Endodermal cell (in vitro differentiated cells): ENCODE measurements around the gene COL6A3. TPM values are rescaled to one million over a fixed set of nuclear protein-coding genes. Genes with fewer than 3 reads are reported as not detected.

Experiments
- DNase-seq: peaks from one replicate; pipeline ENCODE4 v3.0.0-alpha.2; 2017
- H3K27ac ChIP-seq: 2 replicates; pipeline ENCODE4 v1.5.1; 2013; ENCODE audit warnings: mild to moderate bottlenecking, low read depth, low read length, moderate library complexity
- H3K27me3 ChIP-seq: 2 replicates; pipeline ENCODE4 v1.6.1; 2013; ENCODE audit warnings: mild to moderate bottlenecking, low read length, moderate library complexity; ENCODE audit not compliant: insufficient read depth, control insufficient read depth, poor library complexity, severe bottlenecking
- H3K36me3 ChIP-seq: 2 replicates; pipeline ENCODE4 v1.7.0; 2013; ENCODE audit warnings: mild to moderate bottlenecking, low read length, moderate library complexity; ENCODE audit not compliant: control insufficient read depth, insufficient read depth
- H3K4me1 ChIP-seq: one replicate; pipeline ENCODE4 v1.7.0; 2013; ENCODE audit warnings: low read length; ENCODE audit not compliant: control insufficient read depth, insufficient read depth
- H3K4me3 ChIP-seq: 2 replicates; pipeline ENCODE4 v1.5.1; 2013; ENCODE audit warnings: mild to moderate bottlenecking, low read length, moderate library complexity
- H3K9ac ChIP-seq: 2 replicates; pipeline ENCODE4 v1.6.1; 2013; ENCODE audit warnings: mild to moderate bottlenecking, low read length, moderate library complexity; ENCODE audit not compliant: poor library complexity, severe bottlenecking; ENCODE audit errors: extremely low read depth
- H3K9me3 ChIP-seq: 2 replicates; pipeline ENCODE4 v1.6.1; 2013; ENCODE audit warnings: mild to moderate bottlenecking, low read length, moderate library complexity; ENCODE audit not compliant: control insufficient read depth
- H3K27ac Mint-ChIP-seq: 2 replicates; pipeline ENCODE4 v1.8.0; 2020; ENCODE audit warnings: mixed read lengths
- H3K27me3 Mint-ChIP-seq: 2 replicates; pipeline ENCODE4 v1.8.0; 2021; ENCODE audit warnings: mild to moderate bottlenecking, mixed read lengths; ENCODE audit not compliant: insufficient read depth
- H3K36me3 Mint-ChIP-seq: 2 replicates; pipeline ENCODE4 v1.8.0; 2020; ENCODE audit warnings: low read depth, mixed read lengths
- H3K4me1 Mint-ChIP-seq: 2 replicates; pipeline ENCODE4 v1.8.0; 2020; ENCODE audit warnings: mixed read lengths
- H3K4me3 Mint-ChIP-seq: 2 replicates; pipeline ENCODE4 v1.8.0; 2020; ENCODE audit warnings: mild to moderate bottlenecking, moderate library complexity, mixed read lengths
- H3K9me3 Mint-ChIP-seq: 2 replicates; pipeline ENCODE4 v1.8.0; 2020; ENCODE audit warnings: mild to moderate bottlenecking, mixed read lengths
- WGBS, 2 experiments: methylation state at CpG; one replicate each; pipeline versions ENCODE4 v1.1.5 to v1.1.7; 2013; ENCODE audit warnings: missing lambda C conversion rate in 2 of 2, mixed read lengths in 1 of 2; ENCODE audit not compliant: insufficient coverage in 1 of 2, insufficient read length in 1 of 2; 5-methylcytosine and 5-hydroxymethylcytosine counted together
- total RNA-seq, 2 donors: library from RNA; stranded (reverse); fragmentation: NEBNext Ultra II Directional in 1 of 2; extraction: Animal tissue kit (Norgen Biotek cat#: 25700) in 1 of 2; gene quantifications; 2 replicates in 1 of 2; 3 replicates in 1 of 2; pipeline ENCODE4 v1.2.1, GENCODE V29; 2021
- TF ChIP-seq, protein P1 (sequence below): fragments of 200-600 bp; sonication (generic); conservative IDR thresholded peaks from 2 replicates; pipeline ENCODE4 v1.5.0; 2021; ENCODE audit warnings: antibody characterized with exemption, mild to moderate bottlenecking

The COL6A3 gene
- total RNA-seq, 2 donors from 2014 or later = 0.40 to 1.2 TPM

DNA sequence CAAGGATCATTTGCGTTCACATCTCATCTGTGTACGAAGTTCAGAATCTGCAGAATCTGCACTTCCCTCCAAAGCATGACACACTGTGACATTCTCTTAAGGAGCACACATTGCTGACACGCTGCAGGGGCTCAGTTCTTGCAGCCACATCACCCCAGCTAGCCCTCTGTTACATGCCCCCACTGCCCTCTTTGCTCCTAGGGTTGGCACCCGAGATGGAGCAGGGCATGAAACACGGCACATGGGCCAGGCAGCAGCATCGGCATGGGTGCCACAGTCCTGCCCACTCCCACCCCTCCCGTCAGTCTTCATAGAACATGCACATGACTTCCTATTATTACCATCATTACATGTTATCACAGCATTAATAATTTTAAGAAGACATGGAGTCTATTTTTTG is 76.4 kb downstream of the COL6A3 start:
- no peak overlapping the region for H3K27ac Mint-ChIP-seq
- Histone ChIP-seq H3K4me3 (no peak overlapping the region), H3K36me3 (no peaks in the 10 kb centered on the region), H3K27me3 (no peaks in the 10 kb centered on the region), H3K4me1 (no peaks in the 10 kb centered on the region), H3K9ac (no peak overlapping the region), H3K27ac (no peak overlapping the region), H3K9me3 (no peaks in the 10 kb centered on the region)
- H3K27me3 Mint-ChIP-seq = no peaks in the 10 kb centered on the region
- no peaks in the 10 kb centered on the region for H3K4me1 Mint-ChIP-seq
- H3K4me3 Mint-ChIP-seq = no peak overlapping the region
- TF ChIP-seq, protein P1, sequence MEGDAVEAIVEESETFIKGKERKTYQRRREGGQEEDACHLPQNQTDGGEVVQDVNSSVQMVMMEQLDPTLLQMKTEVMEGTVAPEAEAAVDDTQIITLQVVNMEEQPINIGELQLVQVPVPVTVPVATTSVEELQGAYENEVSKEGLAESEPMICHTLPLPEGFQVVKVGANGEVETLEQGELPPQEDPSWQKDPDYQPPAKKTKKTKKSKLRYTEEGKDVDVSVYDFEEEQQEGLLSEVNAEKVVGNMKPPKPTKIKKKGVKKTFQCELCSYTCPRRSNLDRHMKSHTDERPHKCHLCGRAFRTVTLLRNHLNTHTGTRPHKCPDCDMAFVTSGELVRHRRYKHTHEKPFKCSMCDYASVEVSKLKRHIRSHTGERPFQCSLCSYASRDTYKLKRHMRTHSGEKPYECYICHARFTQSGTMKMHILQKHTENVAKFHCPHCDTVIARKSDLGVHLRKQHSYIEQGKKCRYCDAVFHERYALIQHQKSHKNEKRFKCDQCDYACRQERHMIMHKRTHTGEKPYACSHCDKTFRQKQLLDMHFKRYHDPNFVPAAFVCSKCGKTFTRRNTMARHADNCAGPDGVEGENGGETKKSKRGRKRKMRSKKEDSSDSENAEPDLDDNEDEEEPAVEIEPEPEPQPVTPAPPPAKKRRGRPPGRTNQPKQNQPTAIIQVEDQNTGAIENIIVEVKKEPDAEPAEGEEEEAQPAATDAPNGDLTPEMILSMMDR = no peak
- H3K9me3 Mint-ChIP-seq = no peaks in the 10 kb centered on the region
- no peak for DNase-seq
- WGBS, 2 experiments = 89 to 96% methylated on average over 3 to 7 of the region's 7 CpGs
- no peaks in the 10 kb centered on the region for H3K36me3 Mint-ChIP-seq

DNA sequence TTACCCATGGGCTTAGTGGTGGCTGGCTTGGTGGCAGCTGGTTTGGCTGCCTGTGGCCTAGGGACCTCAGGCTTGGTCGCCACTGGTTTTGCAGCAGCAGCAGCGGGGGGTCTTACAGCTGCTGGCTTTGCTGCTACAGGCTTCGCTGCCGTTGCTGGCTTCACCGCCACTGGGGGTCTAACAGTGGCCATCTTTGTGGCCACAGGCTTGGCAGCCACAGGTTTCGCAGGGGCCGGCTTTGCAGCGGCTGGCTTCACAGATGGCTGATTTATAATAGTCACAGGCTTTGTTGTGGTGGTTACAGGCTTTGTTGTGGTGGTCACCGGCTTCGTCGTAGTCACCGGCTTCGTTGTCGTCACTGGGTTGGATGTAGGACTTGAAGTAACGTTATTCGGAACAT is 77.8 kb downstream of the COL6A3 start:
- Mint-ChIP-seq H3K4me3 (no peak overlapping the region), H3K27me3 (no peaks in the 10 kb centered on the region), H3K27ac (no peak overlapping the region), H3K9me3 (no peaks in the 10 kb centered on the region), H3K4me1 (no peaks in the 10 kb centered on the region), H3K36me3 (no peaks in the 10 kb centered on the region)
- Histone ChIP-seq H3K36me3 (no peaks in the 10 kb centered on the region), H3K9ac (no peak overlapping the region), H3K4me3 (no peak overlapping the region), H3K27ac (no peak overlapping the region), H3K9me3 (no peaks in the 10 kb centered on the region), H3K4me1 (no peaks in the 10 kb centered on the region), H3K27me3 (no peaks in the 10 kb centered on the region)
- TF ChIP-seq, protein P1 = no peak
- no peak for DNase-seq
- WGBS, 2 experiments = 94 to 96% methylated on average over 3 to 16 of the region's 16 CpGs

DNA sequence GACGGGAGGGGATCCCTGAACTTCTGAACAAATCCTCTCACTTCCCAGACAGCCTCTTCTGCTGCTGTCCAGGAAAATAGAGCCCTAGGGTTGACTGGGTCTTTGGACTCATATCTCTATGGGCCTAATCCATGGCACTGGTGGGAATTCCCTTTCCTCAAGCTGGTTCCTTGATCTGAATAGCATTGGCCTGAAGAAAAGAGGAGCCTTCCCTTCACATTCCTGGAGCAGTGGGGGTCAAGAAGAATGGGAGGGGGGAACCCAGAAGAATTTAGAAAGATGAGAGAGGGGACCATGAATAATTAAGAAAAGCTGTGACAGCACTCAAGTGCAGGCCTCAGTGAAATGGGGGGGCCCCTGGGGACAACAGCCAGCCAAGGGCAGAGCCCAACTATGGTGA is 80.2 kb downstream of the COL6A3 start:
- Histone ChIP-seq H3K4me3 (no peak overlapping the region), H3K27ac (no peak overlapping the region), H3K9me3 (no peaks in the 10 kb centered on the region), H3K36me3 (no peaks in the 10 kb centered on the region), H3K27me3 (no peaks in the 10 kb centered on the region), H3K4me1 (no peaks in the 10 kb centered on the region), H3K9ac (no peak overlapping the region)
- H3K27ac Mint-ChIP-seq = no peak overlapping the region
- no peak for DNase-seq
- H3K9me3 Mint-ChIP-seq = no peaks in the 10 kb centered on the region
- no peaks in the 10 kb centered on the region for H3K36me3 Mint-ChIP-seq
- WGBS, 2 experiments = 93% methylated on average over 1 of the region's 1 CpG; no CpG with 5 or more reads in 1 of the 2 experiments
- no peak overlapping the region for H3K4me3 Mint-ChIP-seq
- H3K4me1 Mint-ChIP-seq = no peaks in the 10 kb centered on the region
- H3K27me3 Mint-ChIP-seq = no peaks in the 10 kb centered on the region
- TF ChIP-seq, protein P1 = no peak
